ENCODE measurements around the gene TAS2R46. TPM values are rescaled to one million over a fixed set of nuclear protein-coding genes. Genes with fewer than 3 reads are reported as not detected.

The TAS2R46 gene
- total RNA-seq, 1 experiment from 2014 or later, result 1.2 TPM

DNA sequence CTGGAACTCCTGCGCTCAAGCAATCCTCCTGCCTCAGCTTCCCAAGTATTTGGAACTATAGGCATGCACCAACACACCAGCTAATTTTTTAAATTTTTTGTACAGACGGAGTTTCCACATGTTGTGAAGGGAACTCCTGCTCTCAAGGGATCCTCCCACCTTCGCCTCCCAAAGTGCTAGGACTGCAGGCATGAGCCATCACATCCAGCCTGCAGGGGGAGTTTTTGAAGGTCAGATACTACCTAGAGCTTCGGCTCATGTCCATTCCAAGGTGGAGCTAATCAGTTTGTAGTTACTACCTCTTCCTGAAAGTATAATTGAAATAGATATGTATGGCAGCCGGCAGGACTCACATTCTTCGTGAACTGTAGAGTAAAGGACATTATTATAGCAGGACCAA is 36.0 kb downstream of the TAS2R46 start:
- ChIA-PET POLR2A (ENCODE audit: unreplicated experiment) (no interaction called here), CTCF (no interaction called here)
- H3K36me3 ChIP-seq (ENCODE audit: low read depth), result no peaks in the 10 kb centered on the region
- no peaks in the 10 kb centered on the region for H3K9me3 ChIP-seq (ENCODE audit: insufficient read depth, low read depth)
- no peaks in the 10 kb centered on the region for H3K79me2 ChIP-seq (ENCODE audit: low read depth)
- no peaks in the 10 kb centered on the region for H3K9me2 ChIP-seq (ENCODE audit: insufficient read depth)
- no peak overlapping the region for H2AFZ ChIP-seq
- no peak for TF ChIP-seq EZH2 (IDR thresholded peaks at IDR 0.05; ENCODE audit: low read depth)
- TF ChIP-seq, protein P1, sequence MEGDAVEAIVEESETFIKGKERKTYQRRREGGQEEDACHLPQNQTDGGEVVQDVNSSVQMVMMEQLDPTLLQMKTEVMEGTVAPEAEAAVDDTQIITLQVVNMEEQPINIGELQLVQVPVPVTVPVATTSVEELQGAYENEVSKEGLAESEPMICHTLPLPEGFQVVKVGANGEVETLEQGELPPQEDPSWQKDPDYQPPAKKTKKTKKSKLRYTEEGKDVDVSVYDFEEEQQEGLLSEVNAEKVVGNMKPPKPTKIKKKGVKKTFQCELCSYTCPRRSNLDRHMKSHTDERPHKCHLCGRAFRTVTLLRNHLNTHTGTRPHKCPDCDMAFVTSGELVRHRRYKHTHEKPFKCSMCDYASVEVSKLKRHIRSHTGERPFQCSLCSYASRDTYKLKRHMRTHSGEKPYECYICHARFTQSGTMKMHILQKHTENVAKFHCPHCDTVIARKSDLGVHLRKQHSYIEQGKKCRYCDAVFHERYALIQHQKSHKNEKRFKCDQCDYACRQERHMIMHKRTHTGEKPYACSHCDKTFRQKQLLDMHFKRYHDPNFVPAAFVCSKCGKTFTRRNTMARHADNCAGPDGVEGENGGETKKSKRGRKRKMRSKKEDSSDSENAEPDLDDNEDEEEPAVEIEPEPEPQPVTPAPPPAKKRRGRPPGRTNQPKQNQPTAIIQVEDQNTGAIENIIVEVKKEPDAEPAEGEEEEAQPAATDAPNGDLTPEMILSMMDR (conservative IDR thresholded peaks at IDR 0.05), result no peak; the same call in 1 of the 2 replicates
- H3K4me2 ChIP-seq, result no peak overlapping the region
- no peak overlapping the region for H3K4me3 ChIP-seq
- H3K4me1 ChIP-seq (replicated peaks; ENCODE audit: insufficient read depth), result no peaks in the 10 kb centered on the region
- no peaks in the 10 kb centered on the region for H3F3A ChIP-seq (ENCODE audit: insufficient read depth, low read depth)
- no peak overlapping the region for H3K27ac ChIP-seq
- no TSS peak for BruUV-seq (replicated peaks)
- H4K20me1 ChIP-seq (ENCODE audit: insufficient read depth), result no peaks in the 10 kb centered on the region
- DNase-seq, result no peak
- no peaks in the 10 kb centered on the region for H3K27me3 ChIP-seq (ENCODE audit: insufficient read depth, low read depth)
- intact Hi-C loops (cut with micrococcal nuclease; ENCODE audit: unreplicated experiment), result no loop called here

DNA sequence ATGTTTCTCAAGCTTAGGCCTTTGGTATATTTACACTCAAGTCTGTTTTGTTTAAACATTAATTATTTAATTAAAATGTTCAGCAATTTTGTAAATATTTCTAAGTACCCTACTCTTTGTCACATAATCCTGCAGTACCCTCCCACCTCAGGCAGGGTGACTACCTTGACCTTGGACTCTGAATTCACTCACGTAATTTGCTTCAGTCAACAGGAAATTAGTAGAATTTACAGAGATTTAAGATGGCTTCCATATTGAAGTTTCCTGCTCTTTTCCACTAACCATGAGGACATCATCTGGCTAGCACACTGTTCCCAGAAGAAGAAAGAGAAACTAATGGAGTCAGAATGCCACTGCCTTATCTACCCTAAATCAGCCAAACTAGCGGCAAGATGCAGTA is 38.7 kb downstream of the TAS2R46 start:
- Histone ChIP-seq H3K27ac (no peak overlapping the region), H3K4me1 (replicated peaks; ENCODE audit: insufficient read depth) (no peaks in the 10 kb centered on the region), H3K9me2 (ENCODE audit: insufficient read depth) (no peaks in the 10 kb centered on the region), H2AFZ (no peak overlapping the region), H3K4me2 (no peak overlapping the region), H4K20me1 (ENCODE audit: insufficient read depth) (no peaks in the 10 kb centered on the region), H3K27me3 (ENCODE audit: insufficient read depth, low read depth) (no peaks in the 10 kb centered on the region), H3K4me3 (no peak overlapping the region), H3K36me3 (ENCODE audit: low read depth) (no peaks in the 10 kb centered on the region), H3F3A (ENCODE audit: insufficient read depth, low read depth) (no peaks in the 10 kb centered on the region), H3K9me3 (ENCODE audit: insufficient read depth, low read depth) (no peaks in the 10 kb centered on the region), H3K79me2 (ENCODE audit: low read depth) (no peaks in the 10 kb centered on the region)
- no peak for DNase-seq
- TF ChIP-seq, protein P1 (conservative IDR thresholded peaks at IDR 0.05), result no peak
- TF ChIP-seq EZH2 (IDR thresholded peaks at IDR 0.05; ENCODE audit: low read depth), result no peak
- ChIA-PET POLR2A (ENCODE audit: unreplicated experiment) (no interaction called here), CTCF (no interaction called here)
- no TSS peak for BruUV-seq (replicated peaks)
- intact Hi-C loops (cut with micrococcal nuclease; ENCODE audit: unreplicated experiment), result no loop called here

DNA sequence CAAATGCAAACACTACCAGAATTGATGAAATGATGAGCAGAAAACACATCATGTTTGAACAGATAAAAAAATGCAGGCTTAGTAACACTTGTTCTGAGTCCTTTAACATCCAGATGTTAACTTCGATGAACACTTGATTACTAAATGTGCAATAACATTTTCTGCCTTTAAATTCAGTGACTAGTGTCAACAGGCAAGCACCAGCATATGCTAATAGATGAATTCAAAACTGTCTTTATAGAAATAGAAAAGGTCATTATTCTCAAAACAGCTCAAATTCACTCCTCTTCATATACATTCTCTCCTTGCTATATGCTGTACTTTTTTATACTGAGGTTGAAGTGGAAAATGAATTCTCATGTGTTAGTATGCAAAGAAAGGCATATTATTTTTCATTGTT is 39.6 kb downstream of the TAS2R46 start, which contains the start of gene TAS2R19:
TSS of gene TAS2R19 (minus strand) at position 101 of the 400 bp plus-strand sequence. CDS start at position 52, 49 bp downstream.
- Histone ChIP-seq H3K27ac (no peak within 1 kb of the TSS), H3K4me3 (no peak within 1 kb of the TSS), H3K4me2 (no peak within 1 kb of the TSS), H2AFZ (no peak within 1 kb of the TSS), H3F3A (ENCODE audit: insufficient read depth, low read depth) (no peaks in the 10 kb centered on the region), H3K9me3 (ENCODE audit: insufficient read depth, low read depth) (no peaks in the 10 kb centered on the region), H3K79me2 (ENCODE audit: low read depth) (no peaks in the 10 kb centered on the region), H3K4me1 (replicated peaks; ENCODE audit: insufficient read depth) (no peaks in the 10 kb centered on the region), H4K20me1 (ENCODE audit: insufficient read depth) (no peaks in the 10 kb centered on the region), H3K27me3 (ENCODE audit: insufficient read depth, low read depth) (no peaks in the 10 kb centered on the region), H3K36me3 (ENCODE audit: low read depth) (no peaks in the 10 kb centered on the region), H3K9me2 (ENCODE audit: insufficient read depth) (no peaks in the 10 kb centered on the region)
- ChIA-PET POLR2A (ENCODE audit: unreplicated experiment) (no interaction called here), CTCF (no interaction called here)
- no TSS peak for BruUV-seq (replicated peaks)
- no peak for DNase-seq
- intact Hi-C loops (cut with micrococcal nuclease; ENCODE audit: unreplicated experiment), result no loop called here
- no peak for TF ChIP-seq EZH2 (IDR thresholded peaks at IDR 0.05; ENCODE audit: low read depth)

DNA sequence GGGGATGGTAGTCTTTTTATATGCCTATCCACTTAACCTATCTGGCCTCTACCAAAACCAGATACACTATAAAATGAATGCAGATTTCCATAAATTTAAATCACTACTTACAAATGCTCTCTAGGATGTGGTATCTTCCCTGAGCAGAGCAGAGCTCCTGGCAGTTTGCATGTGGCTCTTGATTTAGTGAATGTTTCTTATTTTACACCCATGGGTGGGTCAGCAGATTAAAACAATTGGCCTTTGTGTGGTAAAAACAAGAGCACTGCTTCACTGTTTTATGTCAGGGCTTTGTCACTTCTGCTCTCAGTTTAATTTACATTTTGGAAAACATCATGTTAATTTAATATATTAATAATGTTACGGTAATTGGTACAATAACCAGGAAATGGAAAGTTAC is 45.2 kb downstream of the TAS2R46 start:
- H4K20me1 ChIP-seq (ENCODE audit: insufficient read depth), result no peaks in the 10 kb centered on the region
- H3K4me2 ChIP-seq, result no peak overlapping the region
- no peak overlapping the region for H3K27ac ChIP-seq
- no peak for TF ChIP-seq EZH2 (IDR thresholded peaks at IDR 0.05; ENCODE audit: low read depth)
- TF ChIP-seq, protein P1 (conservative IDR thresholded peaks at IDR 0.05), result no peak
- H3K9me2 ChIP-seq (ENCODE audit: insufficient read depth), result no peaks in the 10 kb centered on the region
- no peaks in the 10 kb centered on the region for H3F3A ChIP-seq (ENCODE audit: insufficient read depth, low read depth)
- ChIA-PET CTCF (no interaction called here), POLR2A (ENCODE audit: unreplicated experiment) (no interaction called here)
- no peak for DNase-seq
- no peaks in the 10 kb centered on the region for H3K4me1 ChIP-seq (replicated peaks; ENCODE audit: insufficient read depth)
- no peaks in the 10 kb centered on the region for H3K27me3 ChIP-seq (ENCODE audit: insufficient read depth, low read depth)
- H3K36me3 ChIP-seq (ENCODE audit: low read depth), result no peaks in the 10 kb centered on the region
- BruUV-seq (replicated peaks), result no TSS peak
- H3K9me3 ChIP-seq (ENCODE audit: insufficient read depth, low read depth), result no peaks in the 10 kb centered on the region
- no peak overlapping the region for H3K4me3 ChIP-seq
- H2AFZ ChIP-seq, result no peak overlapping the region
- intact Hi-C loops (cut with micrococcal nuclease; ENCODE audit: unreplicated experiment), result no loop called here
- no peaks in the 10 kb centered on the region for H3K79me2 ChIP-seq (ENCODE audit: low read depth)

Measured in PC-9 (cell line).